SK-N-MC (cell line): ENCODE results near the gene TAGAP.
"Not testable (repeated sequence)": the region's sequence is repeated elsewhere in the genome, so short reads cannot be mapped to it uniquely, and the experiment has no call there.

Experiments
- DNase-seq: peaks from one replicate; pipeline ENCODE4 v3.0.0-alpha.2; 2011; ENCODE audit warnings: low read depth, low spot score
- H3K27ac ChIP-seq: fragments of 200-600 bp; sonication (generic); 2 replicates; pipeline ENCODE4 v1.5.1; 2016; ENCODE audit warnings: mixed run types
- H3K36me3 ChIP-seq: fragments of 200-600 bp; sonication (generic); 2 replicates; pipeline ENCODE4 v1.6.1; 2017; ENCODE audit warnings: antibody characterized with exemption, low read length, mixed read lengths; ENCODE audit not compliant: insufficient read depth
- H3K4me3 ChIP-seq: fragments of 200-600 bp; sonication (generic); 2 replicates; pipeline ENCODE4 v1.5.1; 2016
- H3K9ac ChIP-seq: fragments of 200-600 bp; sonication (generic); 2 replicates; pipeline ENCODE4 v1.8.0; 2017; ENCODE audit warnings: mixed run types, mixed read lengths; ENCODE audit not compliant: insufficient read length
- H3K9me3 ChIP-seq: fragments of 200-600 bp; sonication (generic); 2 replicates; pipeline ENCODE4 v1.6.1; 2017; ENCODE audit warnings: low read depth, mild to moderate bottlenecking, antibody characterized with exemption, low read length, moderate library complexity, mixed read lengths
- EZH2 ChIP-seq: fragments of 200-600 bp; sonication (generic); IDR thresholded peaks from one replicate; pipeline ENCODE4 v1.6.1; 2017; ENCODE audit warnings: antibody characterized with exemption
- FOXP2 ChIP-seq: optimal IDR thresholded peaks from 2 replicates; pipeline ENCODE3; 2011; ENCODE audit warnings: mild to moderate bottlenecking, moderate library complexity; ENCODE audit not compliant: insufficient read depth; ENCODE audit errors: extremely low read length, control extremely low read depth
- POLR2AphosphoS5 ChIP-seq: IDR thresholded peaks from 2 replicates; pipeline ENCODE4 v1.6.1; 2012; ENCODE audit warnings: mild to moderate bottlenecking, low read depth, low read length, borderline replicate concordance

The TAGAP gene

GRCh38 chr6:159017757-159018559 lies 26.8 kb downstream of the TAGAP start:
- Histone ChIP-seq H3K27ac (peak overlapping the region; percentile 98), H3K9ac (peak overlapping the region; percentile 69), H3K9me3 (0 out of 2 replicates have a peak, but pooled peaks cover 4% of the 10 kb centered on the region), H3K36me3 (no peaks in the 10 kb centered on the region), H3K4me3 (peak overlapping the region; percentile 26)
- peak; percentile 85 for DNase-seq
- TF ChIP-seq FOXP2: no peak
- TF ChIP-seq EZH2: no peak
- no peak; the same call in 1 of the 2 replicates for TF ChIP-seq POLR2AphosphoS5

- DNase-seq: no peak
- TF ChIP-seq FOXP2 (no peak), POLR2AphosphoS5 (no peak), EZH2 (no peak)
- Histone ChIP-seq H3K4me3 (no peak overlapping the region), H3K36me3 (no peaks in the 10 kb centered on the region), H3K9me3 (0 out of 2 replicates have a peak, but pooled peaks cover 4% of the 10 kb centered on the region), H3K27ac (peak overlapping the region; percentile 59), H3K9ac (no peak overlapping the region)
Observed at GRCh38 chr6:159014406-159014805, 30.4 kb downstream of the TAGAP start.

GRCh38 chr6:159013229-159013628 lies 31.6 kb downstream of the TAGAP start:
- no peak for DNase-seq

GRCh38 chr6:159012201-159012600 lies 32.6 kb downstream of the TAGAP start:
- TF ChIP-seq EZH2 (no peak), POLR2AphosphoS5 (no peak), FOXP2 (no peak)
- H3K9ac ChIP-seq: no peak overlapping the region
- no peaks in the 10 kb centered on the region for H3K36me3 ChIP-seq
- H3K27ac ChIP-seq: no peak overlapping the region
- H3K4me3 ChIP-seq: no peak overlapping the region
- DNase-seq: no peak
- 0 out of 2 replicates have a peak, but pooled peaks cover 4% of the 10 kb centered on the region for H3K9me3 ChIP-seq

More at GRCh38 chr6:159013229-159013628, 31.6 kb downstream of the TAGAP start:
- Histone ChIP-seq H3K9me3 (0 out of 2 replicates have a peak, but pooled peaks cover 4% of the 10 kb centered on the region), H3K4me3 (no peak overlapping the region), H3K36me3 (no peaks in the 10 kb centered on the region), H3K27ac (peak overlapping the region; percentile 33; the same call in 1 of the 2 replicates), H3K9ac (no peak overlapping the region)
- no peak for TF ChIP-seq FOXP2
- TF ChIP-seq EZH2: no peak
- no peak for TF ChIP-seq POLR2AphosphoS5

- not testable (repeated sequence) for H3K36me3 ChIP-seq, DNase-seq, H3K9me3 ChIP-seq, H3K9ac ChIP-seq
- Histone ChIP-seq H3K27ac (peak overlapping the region; percentile 96), H3K4me3 (peak overlapping the region; percentile 69)
Observed at GRCh38 chr6:159010037-159010612, 34.7 kb downstream of the TAGAP start.

- H3K27ac ChIP-seq: peak overlapping the region; percentile 89
- no peaks in the 10 kb centered on the region for H3K36me3 ChIP-seq
- DNase-seq: no peak
- no peaks in the 10 kb centered on the region for H3K9me3 ChIP-seq
- H3K9ac ChIP-seq: peak overlapping the region; percentile 35
- no peak for TF ChIP-seq POLR2AphosphoS5
- no peak for TF ChIP-seq EZH2
- no peak for TF ChIP-seq FOXP2
- H3K4me3 ChIP-seq: peak overlapping the region; percentile 13; the same call in 1 of the 2 replicates
Observed at GRCh38 chr6:159008656-159009288, 36.0 kb downstream of the TAGAP start.

GRCh38 chr6:159007510-159007909 lies 37.3 kb downstream of the TAGAP start:
- Histone ChIP-seq H3K9ac (no peak overlapping the region), H3K27ac (peak overlapping the region; percentile 39; the same call in 1 of the 2 replicates), H3K36me3 (no peaks in the 10 kb centered on the region), H3K9me3 (no peaks in the 10 kb centered on the region), H3K4me3 (no peak overlapping the region)
- no peak for TF ChIP-seq FOXP2
- no peak for TF ChIP-seq EZH2
- TF ChIP-seq POLR2AphosphoS5: no peak
- DNase-seq: no peak

- DNase-seq: no peak
- Histone ChIP-seq H3K9me3 (no peaks in the 10 kb centered on the region), H3K27ac (0 out of 2 replicates have a peak overlapping the region, but pooled peaks have one; percentile 7), H3K4me3 (no peak overlapping the region), H3K9ac (no peak overlapping the region), H3K36me3 (no peaks in the 10 kb centered on the region)
- TF ChIP-seq FOXP2: no peak
- TF ChIP-seq POLR2AphosphoS5: no peak
- TF ChIP-seq EZH2: no peak
Observed at GRCh38 chr6:159005436-159005835, 39.4 kb downstream of the TAGAP start.

- Histone ChIP-seq H3K27ac (no peak overlapping the region), H3K9ac (no peak overlapping the region), H3K36me3 (no peaks in the 10 kb centered on the region), H3K9me3 (no peaks in the 10 kb centered on the region), H3K4me3 (no peak overlapping the region)
- DNase-seq: no peak
- TF ChIP-seq FOXP2 (no peak), POLR2AphosphoS5 (no peak), EZH2 (no peak)
Observed at GRCh38 chr6:159004592-159004991, 40.2 kb downstream of the TAGAP start.
